Measurements from ENCODE around the gene TEX52.

TEX52 gene

GRCh38 chr12:2832550-2833127 is 24.2 kb downstream of the TEX52 start:
- peak overlapping the region; percentile 14 for H3K27ac Mint-ChIP-seq
- peaks cover 35 to 53% of the 10 kb centered on the region in 2 donors for H3K36me3 Mint-ChIP-seq
- H3K27me3 Mint-ChIP-seq: no peaks in the 10 kb centered on the region
- no peaks in the 10 kb centered on the region for H3K9me3 Mint-ChIP-seq
- DNase-seq (no peak), ATAC-seq (replicated peaks) (no peak)
- H3K4me1 Mint-ChIP-seq: peaks cover 6 to 11% of the 10 kb centered on the region in 2 donors
- no peak overlapping the region for H3K4me3 Mint-ChIP-seq

DNA sequence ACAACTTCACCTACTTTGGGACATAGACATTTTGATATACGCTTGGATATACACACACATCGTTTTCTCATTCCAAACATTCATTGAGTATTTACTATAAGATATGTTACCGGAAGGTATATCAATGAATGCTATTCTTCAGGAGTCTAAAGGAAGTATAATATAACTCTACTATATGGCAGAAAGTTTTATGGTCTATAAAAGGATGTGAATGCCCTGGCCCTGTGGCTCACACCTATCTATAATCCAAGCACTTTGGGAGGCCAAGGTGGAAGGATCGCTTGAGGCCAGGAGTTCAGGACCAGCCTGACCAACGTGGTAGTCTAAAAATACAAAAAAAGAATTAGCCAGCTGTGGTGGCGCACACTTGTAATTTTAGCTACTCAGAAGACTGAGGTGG is 27.6 kb downstream of the TEX52 start:
- no peak overlapping the region for H3K4me3 Mint-ChIP-seq
- H3K9me3 Mint-ChIP-seq: no peaks in the 10 kb centered on the region
- peak overlapping the region; percentile 49 for H3K27ac Mint-ChIP-seq
- peaks cover 2 to 4% of the 10 kb centered on the region in 2 donors for H3K4me1 Mint-ChIP-seq
- DNase-seq (no peak), ATAC-seq (replicated peaks) (no peak)
- no peaks in the 10 kb centered on the region for H3K27me3 Mint-ChIP-seq
- peaks cover 45 to 73% of the 10 kb centered on the region in 2 donors for H3K36me3 Mint-ChIP-seq

- Mint-ChIP-seq H3K36me3 (peaks cover 54 to 75% of the 10 kb centered on the region in 2 donors), H3K4me3 (no peak overlapping the region), H3K27me3 (no peaks in the 10 kb centered on the region), H3K27ac (peak overlapping the region; percentile 51), H3K4me1 (no peaks in the 10 kb centered on the region), H3K9me3 (no peaks in the 10 kb centered on the region)
- ATAC-seq (replicated peaks) (no peak), DNase-seq (no peak)
Observed at GRCh38 chr12:2826721-2827515, 29.9 kb downstream of the TEX52 start.

- no peak for ATAC-seq (replicated peaks)
- H3K27me3 Mint-ChIP-seq: no peaks in the 10 kb centered on the region
- H3K36me3 Mint-ChIP-seq: peaks cover 55 to 78% of the 10 kb centered on the region in 2 donors
- H3K4me1 Mint-ChIP-seq: no peaks in the 10 kb centered on the region
- no peak overlapping the region for H3K27ac Mint-ChIP-seq
- H3K4me3 Mint-ChIP-seq: no peak overlapping the region
- DNase-seq: no peak
- H3K9me3 Mint-ChIP-seq: no peaks in the 10 kb centered on the region
Observed at GRCh38 chr12:2826036-2826435, 30.8 kb downstream of the TEX52 start.

- Mint-ChIP-seq H3K4me1 (no peaks in the 10 kb centered on the region), H3K27me3 (no peaks in the 10 kb centered on the region), H3K9me3 (no peaks in the 10 kb centered on the region), H3K36me3 (peaks cover 58 to 78% of the 10 kb centered on the region in 2 donors), H3K27ac (no peak overlapping the region), H3K4me3 (no peak overlapping the region)
- DNase-seq: no peak
- no peak for ATAC-seq (replicated peaks)
Observed at GRCh38 chr12:2825132-2825531, 31.7 kb downstream of the TEX52 start.

GRCh38 chr12:2824541-2824940 is 32.3 kb downstream of the TEX52 start:
- no peaks in the 10 kb centered on the region for H3K9me3 Mint-ChIP-seq
- H3K27ac Mint-ChIP-seq: no peak overlapping the region
- DNase-seq: no peak
- no peak overlapping the region for H3K4me3 Mint-ChIP-seq
- no peak for ATAC-seq (replicated peaks)
- H3K4me1 Mint-ChIP-seq: peaks cover 3 to 4% of the 10 kb centered on the region in 2 donors
- peaks cover 63 to 82% of the 10 kb centered on the region in 2 donors for H3K36me3 Mint-ChIP-seq
- H3K27me3 Mint-ChIP-seq: no peaks in the 10 kb centered on the region

- Mint-ChIP-seq H3K9me3 (no peaks in the 10 kb centered on the region), H3K4me1 (peaks cover 3 to 7% of the 10 kb centered on the region in 2 donors), H3K36me3 (peaks cover 57 to 74% of the 10 kb centered on the region in 2 donors), H3K4me3 (no peak overlapping the region), H3K27me3 (no peaks in the 10 kb centered on the region), H3K27ac (no peak overlapping the region)
- no peak for DNase-seq
- ATAC-seq (replicated peaks): no peak
Observed at GRCh38 chr12:2823483-2823882, 33.4 kb downstream of the TEX52 start.

- H3K9me3 Mint-ChIP-seq: no peaks in the 10 kb centered on the region
- ATAC-seq (replicated peaks) (no peak), DNase-seq (no peak)
- H3K4me3 Mint-ChIP-seq: no peak overlapping the region
- no peaks in the 10 kb centered on the region for H3K27me3 Mint-ChIP-seq
- peaks cover 7 to 11% of the 10 kb centered on the region in 2 donors for H3K4me1 Mint-ChIP-seq
- no peak overlapping the region for H3K27ac Mint-ChIP-seq
- H3K36me3 Mint-ChIP-seq: peaks cover 50 to 67% of the 10 kb centered on the region in 2 donors
Observed at GRCh38 chr12:2820432-2820831, 36.4 kb downstream of the TEX52 start.

GRCh38 chr12:2819810-2820209 is 37.0 kb downstream of the TEX52 start:
- peaks cover 46 to 64% of the 10 kb centered on the region in 2 donors for H3K36me3 Mint-ChIP-seq

GRCh38 chr12:2813214-2814185 is 43.3 kb downstream of the TEX52 start:
- no peaks in the 10 kb centered on the region for H3K9me3 Mint-ChIP-seq

More at GRCh38 chr12:2819810-2820209, 37.0 kb downstream of the TEX52 start:
- Mint-ChIP-seq H3K4me1 (peaks cover 8 to 11% of the 10 kb centered on the region in 2 donors), H3K4me3 (no peak overlapping the region), H3K27ac (no peak overlapping the region), H3K27me3 (no peaks in the 10 kb centered on the region), H3K9me3 (no peaks in the 10 kb centered on the region)
- no peak for DNase-seq
- no peak for ATAC-seq (replicated peaks)

DNA sequence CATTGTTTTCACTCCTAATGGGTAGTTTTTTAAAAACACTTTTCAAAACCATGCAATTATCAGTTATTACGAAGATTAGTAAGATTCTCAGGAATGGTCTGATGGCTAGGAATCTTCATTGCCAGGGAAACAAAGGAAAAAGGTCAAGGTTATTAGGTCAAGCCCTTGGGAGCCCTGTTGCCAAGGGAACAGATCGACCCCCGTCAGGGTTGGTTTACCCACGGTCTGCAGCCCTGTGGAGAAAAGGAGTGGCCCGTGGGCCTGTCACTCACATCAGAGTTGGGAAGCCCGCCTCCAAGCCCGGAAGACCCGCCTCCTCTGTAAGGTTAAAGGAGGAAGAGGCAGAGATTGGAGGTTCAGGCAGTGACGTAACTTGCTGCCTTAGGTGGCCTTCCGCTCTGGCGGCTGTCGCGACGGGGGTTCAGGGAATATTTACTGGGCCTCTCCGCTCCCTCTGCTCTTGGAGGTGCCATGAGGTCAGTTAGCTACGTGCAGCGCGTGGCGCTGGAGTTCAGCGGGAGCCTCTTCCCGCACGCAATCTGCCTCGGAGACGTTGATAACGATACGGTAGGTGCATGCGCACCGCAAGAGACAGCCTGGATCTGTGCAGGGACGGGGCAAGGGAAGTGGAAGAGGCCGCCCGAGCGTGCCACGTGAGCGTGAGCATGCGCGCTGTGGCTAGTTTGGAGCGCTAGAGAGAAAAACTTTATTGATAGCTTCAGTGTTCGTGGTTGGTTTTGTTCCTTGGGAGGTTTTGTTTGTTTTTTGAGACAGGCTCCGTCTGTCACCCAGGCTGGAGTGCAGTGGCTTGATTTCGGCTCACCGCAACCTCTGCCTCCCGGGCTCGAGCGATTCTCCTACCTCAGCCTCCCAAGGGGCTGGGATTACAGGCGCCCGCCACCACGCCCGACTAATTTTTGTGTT is 44.3 kb downstream of the TEX52 start, which contains the start of gene ITFG2:
ITFG2 (plus strand) TSS at position 379 of the 924 bp plus-strand sequence; CDS start at position 472, 93 bp downstream.
- no peaks in the 10 kb centered on the region for H3K27me3 Mint-ChIP-seq
- no peaks in the 10 kb centered on the region for H3K9me3 Mint-ChIP-seq
- peak within 1 kb of the TSS; percentile 100 for H3K4me3 Mint-ChIP-seq
- peaks cover 11 to 19% of the 10 kb centered on the region in 2 donors for H3K36me3 Mint-ChIP-seq
- DNase-seq: peak; percentile 95
- ATAC-seq (replicated peaks): peak; percentile 96
- peak within 1 kb of the TSS; percentile 100 for H3K27ac Mint-ChIP-seq
- peaks cover 5 to 11% of the 10 kb centered on the region in 2 donors for H3K4me1 Mint-ChIP-seq

More at GRCh38 chr12:2813214-2814185, 43.3 kb downstream of the TEX52 start:
- DNase-seq (peak; percentile 26), ATAC-seq (replicated peaks) (peak; percentile 45 to 51)
- H3K27ac Mint-ChIP-seq: peak overlapping the region; percentile 100
- peaks cover 9 to 16% of the 10 kb centered on the region in 2 donors for H3K4me1 Mint-ChIP-seq
- peaks cover 16 to 25% of the 10 kb centered on the region in 2 donors for H3K36me3 Mint-ChIP-seq
- no peaks in the 10 kb centered on the region for H3K27me3 Mint-ChIP-seq
- peak overlapping the region; percentile 100 for H3K4me3 Mint-ChIP-seq

GRCh38 chr12:2811801-2812200 is 45.0 kb downstream of the TEX52 start:
- H3K9me3 Mint-ChIP-seq: no peaks in the 10 kb centered on the region
- H3K4me3 Mint-ChIP-seq: peak overlapping the region; percentile 35 to 46
- H3K4me1 Mint-ChIP-seq: peaks cover 5 to 11% of the 10 kb centered on the region in 2 donors
- no peak overlapping the region for H3K27ac Mint-ChIP-seq
- ATAC-seq (replicated peaks): no peak
- H3K36me3 Mint-ChIP-seq: peaks cover 6 to 15% of the 10 kb centered on the region in 2 donors
- DNase-seq: no peak
- H3K27me3 Mint-ChIP-seq: no peaks in the 10 kb centered on the region

GRCh38 chr12:2806700-2807099 is 50.1 kb downstream of the TEX52 start:
- ATAC-seq (replicated peaks) (no peak), DNase-seq (no peak)
- no peaks in the 10 kb centered on the region for H3K9me3 Mint-ChIP-seq
- no peak overlapping the region for H3K27ac Mint-ChIP-seq
- no peak overlapping the region for H3K4me3 Mint-ChIP-seq
- H3K36me3 Mint-ChIP-seq: peaks cover 25 to 40% of the 10 kb centered on the region in 2 donors
- H3K27me3 Mint-ChIP-seq: no peaks in the 10 kb centered on the region
- peaks cover 28 to 31% of the 10 kb centered on the region in 2 donors for H3K4me1 Mint-ChIP-seq

All from stimulated activated naive B cell treated with anti-CD40 and anti-IgM and Interleukin-4, amounts not matched to agents 10 μg/mL and 1 μg/mL and 100 μg/mL, for 72 hours (primary cell).